ENCODE measurements around the gene ELP1.
A peak's percentile ranks its signal among the peaks of the same experiment; 100 is the strongest.
"Not testable (repeated sequence)": the region's sequence is repeated elsewhere in the genome, so short reads cannot be mapped to it uniquely, and the experiment has no call there.

ELP1 gene

GRCh38 chr9:108933718-108934322, at the start of gene ELP1:
ELP1 (minus strand) TSS chr9:108934124; CDS start chr9:108931146, 2,978 bp downstream.
- peak; percentile 81 to 86 for DNase-seq

- DNase-seq, result no peak
These were observed 47.0 kb upstream of the ELP1 start for GRCh38 chr9:108980893-108981292.

GRCh38 chr9:108978205-108978604, 44.3 kb upstream of the ELP1 start:
- DNase-seq, result no peak

- DNase-seq, result no peak
These were observed 40.0 kb upstream of the ELP1 start for GRCh38 chr9:108973895-108974294.

- DNase-seq, result no peak
These were observed 38.8 kb upstream of the ELP1 start for GRCh38 chr9:108972626-108973209.

- DNase-seq, result no peak
These were observed 38.3 kb upstream of the ELP1 start for GRCh38 chr9:108972186-108972585.

- not testable (repeated sequence) for DNase-seq
These were observed 37.5 kb upstream of the ELP1 start for GRCh38 chr9:108971392-108971791.

- no peak for DNase-seq
These were observed 34.0 kb upstream of the ELP1 start for GRCh38 chr9:108967916-108968315.

GRCh38 chr9:108963459-108964143, 29.7 kb upstream of the ELP1 start:
- DNase-seq, result no peak

- DNase-seq, result no peak
These were observed 27.2 kb upstream of the ELP1 start for GRCh38 chr9:108961151-108961550.

GRCh38 chr9:108960331-108960730, 26.4 kb upstream of the ELP1 start:
- no peak for DNase-seq

GRCh38 chr9:108956631-108957026, 22.7 kb upstream of the ELP1 start:
- DNase-seq, result no peak

- no peak for DNase-seq
These were observed 22.2 kb upstream of the ELP1 start for GRCh38 chr9:108956022-108956630.

- peak; percentile 17 to 38 for DNase-seq
These were observed 20.2 kb upstream of the ELP1 start for GRCh38 chr9:108953983-108954574.

GRCh38 chr9:108951578-108951977, 17.7 kb upstream of the ELP1 start:
- DNase-seq, result no peak

GRCh38 chr9:108950168-108950567, 16.2 kb upstream of the ELP1 start:
- DNase-seq, result no peak

- DNase-seq, result no peak
These were observed 6.1 kb upstream of the ELP1 start for GRCh38 chr9:108939975-108940374.

- no peak for DNase-seq
These were observed 3.8 kb upstream of the ELP1 start for GRCh38 chr9:108937561-108938305.

GRCh38 chr9:108934323-108934893, 484 bp upstream of the ELP1 start, which contains the start of gene ABITRAM:
ABITRAM (plus strand) TSS chr9:108934400; CDS start chr9:108934487, 87 bp downstream.
- peak; percentile 72 to 80 for DNase-seq

- DNase-seq, result no peak
These were observed 650 bp downstream of the ELP1 start for GRCh38 chr9:108933231-108933717.

GRCh38 chr9:108928386-108928785, 5.5 kb downstream of the ELP1 start:
- no peak for DNase-seq

GRCh38 chr9:108924466-108924865, 9.5 kb downstream of the ELP1 start:
- no peak for DNase-seq
